HCT116 (cell line): ENCODE measurements around the gene RPTOR. TPM values are rescaled to one million over a fixed set of nuclear protein-coding genes. Genes with fewer than 3 reads are reported as not detected.

ENCODE experiments used
- ATAC-seq: fragments of 200-7000 bp; cut with Tn5 transposase; 2 replicates; pipeline ENCODE4 v1.9.1; 2020; ENCODE audit warnings: mild to moderate bottlenecking, moderate library complexity
- BruUV-seq: library from RNA; stranded (reverse); fragments of 400-500 nt; replicated peaks from 2 replicates; lab custom pipeline; 2021; lab: Mats Ljungman, UMichigan
- CTCF ChIA-PET: fragments of 300-600 bp; sonication (Branson Sonifier 250); formaldehyde crosslinking; loops from one replicate; lab custom pipeline; 2021; ENCODE audit warnings: antibody characterized with exemption; lab: Charles Lee
- POLR2A ChIA-PET: fragments of 300-600, 350-600 bp; sonication (Branson Sonifier 250); formaldehyde crosslinking; loops from one replicate; lab custom pipeline; 2021; ENCODE audit warnings: antibody characterized with exemption; lab: Charles Lee
- RAD21 ChIA-PET, 2 experiments: fragments of 300-600 bp; sonication (Branson Sonifier 250); formaldehyde crosslinking; loops; one replicate each; lab custom pipeline; 2023; ENCODE audit warnings: low total read pairs in 2 of 2; ENCODE audit not compliant: uncharacterized antibody in 2 of 2, unreplicated experiment in 2 of 2, low non-redundant PET in 1 of 2; lab: Charles Lee
- DNase-seq: peaks from one replicate; pipeline ENCODE4 v3.0.0-alpha.2; 2010; ENCODE audit warnings: low read depth, low spot score
- H2AFZ ChIP-seq: fragments of 200-600 bp; shearing (Covaris generic), sonication (generic); 2 replicates; pipeline ENCODE4 v1.6.1; 2017; ENCODE audit warnings: low read depth, mixed run types, mixed read lengths, antibody characterized with exemption, low read length; ENCODE audit not compliant: poor library complexity, severe bottlenecking
- H3K27ac ChIP-seq: 2 replicates; pipeline ENCODE4 v1.5.1; 2012; ENCODE audit warnings: low read depth, low read length
- H3K27me3 ChIP-seq: fragments of 200-600 bp; sonication (generic); 2 replicates; pipeline ENCODE4 v1.6.1; 2016; ENCODE audit warnings: mixed run types, low read length, mixed read lengths; ENCODE audit not compliant: insufficient read depth
- H3K36me3 ChIP-seq, 2 experiments: fragments of 200-500 bp in 1 of 2; fragments of 200-600 bp in 1 of 2; sonication (Bioruptor generic) in 1 of 2; sonication (generic) in 1 of 2; 2 replicates each; pipeline versions ENCODE4 v1.5.1 to v1.6.1; 2014 to 2016; ENCODE audit warnings: low read length in 2 of 2, inconsistent platforms in 1 of 2, mixed read lengths in 1 of 2, mixed run types in 1 of 2; ENCODE audit not compliant: insufficient read depth in 2 of 2, control insufficient read depth in 1 of 2
- H3K4me1 ChIP-seq, 2 experiments: fragments of 200-600 bp in 1 of 2; sonication (generic) in 1 of 2; 2 replicates each; pipeline versions ENCODE4 v1.5.1 to v1.6.1; 2012 to 2017; ENCODE audit warnings: low read length in 2 of 2, inconsistent platforms in 1 of 2, mild to moderate bottlenecking in 1 of 2, mixed read lengths in 1 of 2, mixed run types in 1 of 2, moderate library complexity in 1 of 2; ENCODE audit not compliant: insufficient read depth in 2 of 2, control insufficient read depth in 1 of 2
- H3K4me2 ChIP-seq: fragments of 200-600 bp; sonication (generic); 2 replicates; pipeline ENCODE4 v1.6.1; 2017; ENCODE audit warnings: mixed run types, low read length, mixed read lengths
- H3K4me3 ChIP-seq, 2 experiments: fragments of 200-600 bp in 1 of 2; sonication (generic) in 1 of 2; replicated peaks in 1 of 2; 2 replicates each; pipeline ENCODE4 v1.5.1; 2011 to 2016; ENCODE audit warnings: low read length in 2 of 2, control low read depth in 1 of 2, low read depth in 1 of 2, mild to moderate bottlenecking in 1 of 2, mixed read lengths in 1 of 2, mixed run types in 1 of 2
- H3K79me2 ChIP-seq: fragments of 200-600 bp; sonication (generic); 2 replicates; pipeline ENCODE4 v1.6.1; 2017; ENCODE audit warnings: mild to moderate bottlenecking, mixed run types, low read length, moderate library complexity, mixed read lengths; ENCODE audit not compliant: insufficient read depth
- H3K9ac ChIP-seq: fragments of 200-600 bp; sonication (generic); 2 replicates; pipeline ENCODE4 v1.6.1; 2016; ENCODE audit warnings: low read length, mixed read lengths
- H3K9me2 ChIP-seq: fragments of 200-600 bp; sonication (generic), shearing (Covaris generic); 2 replicates; pipeline ENCODE4 v1.6.1; 2017; ENCODE audit warnings: mixed run types, mild to moderate bottlenecking, moderate library complexity; ENCODE audit not compliant: insufficient read depth
- H3K9me3 ChIP-seq, 2 experiments: fragments of 200-500 bp in 1 of 2; fragments of 200-600 bp in 1 of 2; sonication (Bioruptor generic) in 1 of 2; sonication (generic) in 1 of 2; 2 replicates each; pipeline ENCODE4 v1.6.1; 2014 to 2017; ENCODE audit warnings: low read length in 2 of 2, mixed read lengths in 2 of 2, inconsistent platforms in 1 of 2, low read depth in 1 of 2, mild to moderate bottlenecking in 1 of 2, mixed run types in 1 of 2, moderate library complexity in 1 of 2; ENCODE audit not compliant: control insufficient read depth in 1 of 2, insufficient read depth in 1 of 2
- H4K20me1 ChIP-seq: fragments of 200-600 bp; sonication (generic), shearing (Covaris generic); 2 replicates; pipeline ENCODE4 v1.6.1; 2017; ENCODE audit warnings: mixed run types, mild to moderate bottlenecking, moderate library complexity; ENCODE audit not compliant: insufficient read depth
- ATF3 ChIP-seq: IDR thresholded peaks from 2 replicates; pipeline ENCODE4 v1.6.1; 2012
- CBX3 ChIP-seq: IDR thresholded peaks from 2 replicates; pipeline ENCODE4 v1.6.1; 2012; ENCODE audit warnings: low read depth
- CTCF ChIP-seq, 3 experiments: fragments of 200-600 bp in 1 of 3; sonication (generic) in 1 of 3; IDR thresholded peaks in 2 of 3; conservative IDR thresholded peaks in 1 of 3; 2 replicates each; pipeline ENCODE4 v1.5.1; 2012 to 2017; ENCODE audit warnings: low read depth in 2 of 3, low read length in 2 of 3, antibody characterized with exemption in 1 of 3, borderline replicate concordance in 1 of 3, control low read depth in 1 of 3, mild to moderate bottlenecking in 1 of 3, mixed read lengths in 1 of 3, mixed run types in 1 of 3, moderate library complexity in 1 of 3; ENCODE audit not compliant: insufficient read depth in 1 of 3
- ELF1 ChIP-seq: IDR thresholded peaks from 2 replicates; pipeline ENCODE4 v1.6.1; 2012; ENCODE audit warnings: low read depth, borderline replicate concordance
- FOSL1 ChIP-seq: IDR thresholded peaks from 2 replicates; pipeline ENCODE4 v1.6.1; 2012; ENCODE audit warnings: low read depth
- JUND ChIP-seq: IDR thresholded peaks from 2 replicates; pipeline ENCODE4 v1.6.1; 2012
- POLR2AphosphoS5 ChIP-seq: IDR thresholded peaks from 2 replicates; pipeline ENCODE4 v1.6.1; 2011; ENCODE audit warnings: mild to moderate bottlenecking, low read depth, low read length, moderate library complexity
- RAD21 ChIP-seq: IDR thresholded peaks from 2 replicates; pipeline ENCODE4 v1.6.1; 2012; ENCODE audit warnings: low read depth, mild to moderate bottlenecking
- SIN3A ChIP-seq: IDR thresholded peaks from 2 replicates; pipeline ENCODE4 v1.6.1; 2012; ENCODE audit warnings: low read depth
- SRF ChIP-seq: IDR thresholded peaks from 2 replicates; pipeline ENCODE4 v1.6.1; 2012; ENCODE audit warnings: low read depth
- YY1 ChIP-seq: IDR thresholded peaks from 2 replicates; pipeline ENCODE4 v1.6.1; 2011; ENCODE audit warnings: low read length, low read depth, moderate library complexity, mild to moderate bottlenecking; ENCODE audit not compliant: insufficient replicate concordance; ENCODE audit errors: extremely low read depth
- ZBTB33 ChIP-seq: IDR thresholded peaks from 2 replicates; pipeline ENCODE4 v1.6.1; 2011; ENCODE audit warnings: mild to moderate bottlenecking, low read length, moderate library complexity; ENCODE audit not compliant: insufficient replicate concordance; ENCODE audit errors: extremely low read depth
- intact Hi-C: fragments of 100-400 bp; cut with micrococcal nuclease; formaldehyde crosslinking; loops from 2 replicates; pipeline ENCODE4 v1.10.0; 2022
- total RNA-seq: library from RNA; stranded (reverse); gene quantifications from one replicate; pipeline ENCODE4 v1.2.1, GENCODE V29; 2021; ENCODE audit not compliant: unreplicated experiment
- TF ChIP-seq, protein P1 (sequence below): IDR thresholded peaks from 2 replicates; pipeline ENCODE4 v1.6.1; 2012; ENCODE audit warnings: low read depth

The RPTOR gene
- total RNA-seq, 1 experiment from 2014 or later = 69.5 TPM

- no peaks in the 10 kb centered on the region for H3K36me3 ChIP-seq
- no TSS peak for BruUV-seq
- POLR2A ChIA-PET = no interaction called here
- peaks cover 26 to 55% of the 10 kb centered on the region in 2 experiments for H3K4me1 ChIP-seq
- no peak overlapping the region for H3K27ac ChIP-seq
- no peak for ATAC-seq
- TF ChIP-seq POLR2AphosphoS5 = no peak
- no peak for TF ChIP-seq SRF
- no peak for TF ChIP-seq ELF1
- no peak for TF ChIP-seq CTCF (IDR thresholded peaks at IDR 0.05 in 2 of 3, conservative IDR thresholded peaks at IDR 0.05 in 1 of 3; ENCODE audit: borderline replicate concordance in 1 of 3, insufficient read depth in 1 of 3, low read depth in 2 of 3, low read length in 2 of 3)
- TF ChIP-seq SIN3A = no peak
- no peak for TF ChIP-seq CBX3
- TF ChIP-seq ZBTB33 = no peak
- TF ChIP-seq YY1 = no peak
- TF ChIP-seq RAD21 = no peak
- TF ChIP-seq JUND = no peak
- TF ChIP-seq ATF3 = no peak
- TF ChIP-seq, protein P1, sequence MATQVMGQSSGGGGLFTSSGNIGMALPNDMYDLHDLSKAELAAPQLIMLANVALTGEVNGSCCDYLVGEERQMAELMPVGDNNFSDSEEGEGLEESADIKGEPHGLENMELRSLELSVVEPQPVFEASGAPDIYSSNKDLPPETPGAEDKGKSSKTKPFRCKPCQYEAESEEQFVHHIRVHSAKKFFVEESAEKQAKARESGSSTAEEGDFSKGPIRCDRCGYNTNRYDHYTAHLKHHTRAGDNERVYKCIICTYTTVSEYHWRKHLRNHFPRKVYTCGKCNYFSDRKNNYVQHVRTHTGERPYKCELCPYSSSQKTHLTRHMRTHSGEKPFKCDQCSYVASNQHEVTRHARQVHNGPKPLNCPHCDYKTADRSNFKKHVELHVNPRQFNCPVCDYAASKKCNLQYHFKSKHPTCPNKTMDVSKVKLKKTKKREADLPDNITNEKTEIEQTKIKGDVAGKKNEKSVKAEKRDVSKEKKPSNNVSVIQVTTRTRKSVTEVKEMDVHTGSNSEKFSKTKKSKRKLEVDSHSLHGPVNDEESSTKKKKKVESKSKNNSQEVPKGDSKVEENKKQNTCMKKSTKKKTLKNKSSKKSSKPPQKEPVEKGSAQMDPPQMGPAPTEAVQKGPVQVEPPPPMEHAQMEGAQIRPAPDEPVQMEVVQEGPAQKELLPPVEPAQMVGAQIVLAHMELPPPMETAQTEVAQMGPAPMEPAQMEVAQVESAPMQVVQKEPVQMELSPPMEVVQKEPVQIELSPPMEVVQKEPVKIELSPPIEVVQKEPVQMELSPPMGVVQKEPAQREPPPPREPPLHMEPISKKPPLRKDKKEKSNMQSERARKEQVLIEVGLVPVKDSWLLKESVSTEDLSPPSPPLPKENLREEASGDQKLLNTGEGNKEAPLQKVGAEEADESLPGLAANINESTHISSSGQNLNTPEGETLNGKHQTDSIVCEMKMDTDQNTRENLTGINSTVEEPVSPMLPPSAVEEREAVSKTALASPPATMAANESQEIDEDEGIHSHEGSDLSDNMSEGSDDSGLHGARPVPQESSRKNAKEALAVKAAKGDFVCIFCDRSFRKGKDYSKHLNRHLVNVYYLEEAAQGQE = no peak
- TF ChIP-seq FOSL1 = no peak
- no peaks in the 10 kb centered on the region for H3K9me2 ChIP-seq
- CTCF ChIA-PET = no interaction called here
- no peak overlapping the region for H2AFZ ChIP-seq
- H3K4me2 ChIP-seq = no peak overlapping the region
- H3K27me3 ChIP-seq = no peaks in the 10 kb centered on the region
- H4K20me1 ChIP-seq = no peaks in the 10 kb centered on the region
- no peak overlapping the region for H3K4me3 ChIP-seq
- intact Hi-C loops = no loop called here
- no peaks in the 10 kb centered on the region for H3K9me3 ChIP-seq
- no peak overlapping the region for H3K9ac ChIP-seq
- no peaks in the 10 kb centered on the region; the same call in 1 of the 2 replicates for H3K79me2 ChIP-seq
- RAD21 ChIA-PET = no interaction called here
- DNase-seq = no peak
Measured at GRCh38 chr17:80778716-80779115, 234.1 kb downstream of the RPTOR start.
